HEK293 (cell line): ENCODE measurements around the gene PKDCC.

Experiments used
- BCL11A ChIP-seq: fragments of 450-650 bp; formaldehyde crosslinking; IDR thresholded peaks from 2 replicates; pipeline ENCODE4 v1.5.1; 2016; ENCODE audit warnings: low read depth, missing biosample characterization, missing genetic modification characterization
- ZNF48 ChIP-seq: fragments of 450-650 bp; formaldehyde crosslinking; IDR thresholded peaks from 2 replicates; pipeline ENCODE4 v1.5.1; 2016; ENCODE audit warnings: missing biosample characterization, missing genetic modification characterization

- no peak for TF ChIP-seq BCL11A
- no peak for TF ChIP-seq ZNF48 (tag by site-specific recombination)
Measured at GRCh38 chr2:42051543-42052235, 3.9 kb downstream of the PKDCC start.
